Thoracic aorta (tissue), 2 donors: Measurements from ENCODE around the gene CHD2. TPM values are rescaled to one million over a fixed set of nuclear protein-coding genes. Genes with fewer than 3 reads are reported as not detected.

Experiments used
- ATAC-seq: fragments of 150-250 bp; one replicate; pipeline ENCODE4 v1.8.0; 2017; ENCODE audit warnings: low read depth; ENCODE audit not compliant: insufficient number of reproducible peaks, low FRiP score
- DNase-seq: peaks from one replicate; pipeline ENCODE4 v3.0.0-alpha.2; 2020; ENCODE audit warnings: low spot score
- H3K27ac ChIP-seq, 2 donors: fragments of 200-600 bp; sonication (generic); 1 replicate in 1 of 2; 2 replicates in 1 of 2; pipeline ENCODE4 v1.5.1; 2016; ENCODE audit warnings: mild to moderate bottlenecking in 2 of 2, moderate library complexity in 2 of 2
- H3K27me3 ChIP-seq: fragments of 200-600 bp; sonication (generic); replicated peaks from 2 replicates; pipeline ENCODE4 v1.6.0; 2016; ENCODE audit warnings: mild to moderate bottlenecking; ENCODE audit not compliant: insufficient read depth
- H3K36me3 ChIP-seq: fragments of 200-600 bp; sonication (generic); one replicate; pipeline ENCODE4 v1.5.1; 2016
- H3K4me1 ChIP-seq, 2 donors: fragments of 200-600 bp; sonication (generic); 1 replicate in 1 of 2; 2 replicates in 1 of 2; pipeline versions ENCODE4 v1.5.1 to v1.6.0; 2016; ENCODE audit warnings: low read depth in 2 of 2, mild to moderate bottlenecking in 1 of 2; ENCODE audit not compliant: control insufficient read depth in 1 of 2
- H3K4me3 ChIP-seq: fragments of 200-600 bp; sonication (generic); 2 replicates; pipeline ENCODE4 v1.5.1; 2016; ENCODE audit warnings: mild to moderate bottlenecking
- H3K9me3 ChIP-seq: fragments of 200-600 bp; sonication (generic); 2 replicates; pipeline ENCODE4 v1.5.1; 2016
- total RNA-seq, 2 donors: library from RNA; depleted of rRNA; stranded (reverse); fragments of >200 nt; gene quantifications; one replicate each; pipeline versions ENCODE4 v1.1.0 to v1.2.3, GENCODE V29; 2016
- TF ChIP-seq, protein P1 (sequence below): fragments of 200-600 bp; sonication (generic); IDR thresholded peaks from one replicate; pipeline ENCODE4 v1.5.1; 2019; ENCODE audit warnings: antibody characterized with exemption

CHD2 gene
- total RNA-seq, 2 donors from 2014 or later: 143 to 148 TPM

DNA sequence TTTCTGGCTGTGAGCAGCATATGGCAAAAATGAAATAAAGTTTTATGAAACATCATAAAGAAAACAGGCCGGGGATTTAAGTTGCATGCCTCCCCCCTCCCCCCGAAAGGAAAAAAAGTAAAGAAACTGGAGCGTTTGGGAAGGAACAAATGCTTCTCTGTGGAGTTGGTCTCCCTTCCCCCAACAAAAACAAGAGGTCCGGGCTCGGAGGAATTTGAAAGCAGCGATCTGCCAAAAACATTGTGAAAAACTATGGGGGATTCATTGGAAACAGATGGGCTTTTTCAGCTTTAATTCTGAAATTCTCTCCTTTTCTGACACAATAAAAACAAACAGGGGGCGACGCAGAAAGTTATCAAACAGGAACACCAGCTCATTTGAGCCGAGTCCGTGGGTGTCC lies 171.9 kb downstream of the CHD2 start:
- Histone ChIP-seq H3K27ac (peak overlapping the region; percentile 84 to 88), H3K36me3 (no peaks in the 10 kb centered on the region), H3K4me1 (peaks cover 12 to 51% of the 10 kb centered on the region in 2 donors), H3K4me3 (peak overlapping the region; percentile 96), H3K9me3 (no peaks in the 10 kb centered on the region), H3K27me3 (no peaks in the 10 kb centered on the region)
- ATAC-seq (no peak), DNase-seq (no peak)
- TF ChIP-seq, protein P1, sequence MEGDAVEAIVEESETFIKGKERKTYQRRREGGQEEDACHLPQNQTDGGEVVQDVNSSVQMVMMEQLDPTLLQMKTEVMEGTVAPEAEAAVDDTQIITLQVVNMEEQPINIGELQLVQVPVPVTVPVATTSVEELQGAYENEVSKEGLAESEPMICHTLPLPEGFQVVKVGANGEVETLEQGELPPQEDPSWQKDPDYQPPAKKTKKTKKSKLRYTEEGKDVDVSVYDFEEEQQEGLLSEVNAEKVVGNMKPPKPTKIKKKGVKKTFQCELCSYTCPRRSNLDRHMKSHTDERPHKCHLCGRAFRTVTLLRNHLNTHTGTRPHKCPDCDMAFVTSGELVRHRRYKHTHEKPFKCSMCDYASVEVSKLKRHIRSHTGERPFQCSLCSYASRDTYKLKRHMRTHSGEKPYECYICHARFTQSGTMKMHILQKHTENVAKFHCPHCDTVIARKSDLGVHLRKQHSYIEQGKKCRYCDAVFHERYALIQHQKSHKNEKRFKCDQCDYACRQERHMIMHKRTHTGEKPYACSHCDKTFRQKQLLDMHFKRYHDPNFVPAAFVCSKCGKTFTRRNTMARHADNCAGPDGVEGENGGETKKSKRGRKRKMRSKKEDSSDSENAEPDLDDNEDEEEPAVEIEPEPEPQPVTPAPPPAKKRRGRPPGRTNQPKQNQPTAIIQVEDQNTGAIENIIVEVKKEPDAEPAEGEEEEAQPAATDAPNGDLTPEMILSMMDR: no peak

DNA sequence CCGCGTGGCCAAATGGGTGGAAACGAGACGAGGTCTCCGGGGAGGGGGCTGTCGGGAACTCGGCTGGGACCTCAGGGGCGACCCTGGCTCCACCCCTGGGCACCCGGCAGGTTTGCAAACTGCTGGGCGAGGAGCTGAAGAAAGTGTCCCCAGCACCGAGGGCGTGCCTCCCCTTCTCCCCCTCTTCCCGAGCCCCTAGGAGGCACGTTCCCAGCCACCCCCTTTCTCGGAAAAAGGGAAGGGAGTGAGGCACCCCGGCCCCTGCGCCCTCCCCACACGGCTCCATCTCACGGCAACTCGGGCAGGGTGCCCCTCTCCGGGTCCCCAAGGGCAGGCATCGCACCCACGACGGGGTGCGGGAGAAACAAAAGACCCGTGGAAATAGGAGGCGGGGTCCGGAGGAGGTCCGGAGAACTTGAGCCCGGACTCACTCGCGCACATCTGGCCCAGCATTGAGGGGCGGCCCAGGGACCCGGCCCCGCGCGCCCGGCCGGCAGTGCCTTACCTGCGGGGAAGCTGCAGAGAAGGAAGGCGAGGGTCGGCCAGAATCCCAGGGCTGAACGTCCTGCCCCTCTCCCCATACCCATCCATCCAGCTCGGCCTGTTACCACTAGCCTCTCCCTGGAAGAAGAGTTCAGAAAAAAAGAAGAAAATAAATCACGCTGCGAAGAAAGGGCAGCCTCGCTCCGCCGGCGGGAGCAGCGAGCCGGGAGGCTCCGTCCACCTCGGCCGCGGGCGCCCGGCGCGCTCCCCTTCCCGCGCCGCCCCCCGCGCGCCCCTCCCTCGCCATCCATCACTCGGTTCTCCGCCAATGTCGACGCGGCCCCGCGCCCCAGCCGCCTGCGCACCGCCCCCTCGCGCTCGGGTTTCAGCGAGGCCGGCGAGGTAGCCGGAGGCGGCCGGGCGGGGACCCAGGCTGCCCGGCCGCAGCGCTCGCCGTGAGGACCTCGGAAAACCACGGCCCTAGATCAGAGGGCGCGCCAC lies 172.6 kb downstream of the CHD2 start:
- Histone ChIP-seq H3K4me1 (peaks cover 7 to 45% of the 10 kb centered on the region in 2 donors), H3K4me3 (peak overlapping the region; percentile 96), H3K27me3 (no peaks in the 10 kb centered on the region), H3K27ac (peak overlapping the region; percentile 84 to 88), H3K36me3 (no peaks in the 10 kb centered on the region), H3K9me3 (no peaks in the 10 kb centered on the region)
- TF ChIP-seq, protein P1: no peak
- DNase-seq: no peak
- ATAC-seq: peak; percentile 59

DNA sequence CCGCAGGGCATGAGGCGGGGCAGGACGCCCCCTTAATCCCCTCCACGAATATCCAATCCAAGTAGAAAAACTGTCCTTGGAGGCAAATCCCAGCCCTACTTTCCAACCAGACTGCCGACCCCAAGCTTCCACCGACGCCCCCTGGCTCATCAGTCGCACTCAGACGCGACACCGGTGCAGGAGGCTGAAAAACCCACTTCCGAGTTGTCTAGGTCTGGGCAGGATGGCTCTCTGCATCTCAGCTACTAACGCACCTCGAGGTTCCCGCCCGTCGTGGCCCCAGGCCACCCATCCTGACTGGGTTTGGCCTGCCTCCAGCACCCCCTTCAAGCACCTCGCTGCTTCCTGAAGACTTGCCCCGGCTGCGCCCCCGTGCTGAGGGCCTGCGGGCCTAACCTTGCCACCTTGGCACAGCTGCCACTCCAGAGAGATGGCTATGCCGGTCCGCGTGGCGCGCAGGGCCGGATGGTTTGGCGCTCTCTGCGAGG lies 173.4 kb downstream of the CHD2 start:
- DNase-seq (no peak), ATAC-seq (no peak)
- Histone ChIP-seq H3K36me3 (no peaks in the 10 kb centered on the region), H3K9me3 (no peaks in the 10 kb centered on the region), H3K27ac (peak overlapping the region; percentile 11 to 88), H3K27me3 (no peaks in the 10 kb centered on the region), H3K4me3 (peak overlapping the region; percentile 96), H3K4me1 (peaks cover 3 to 36% of the 10 kb centered on the region in 2 donors)
- TF ChIP-seq, protein P1: no peak

DNA sequence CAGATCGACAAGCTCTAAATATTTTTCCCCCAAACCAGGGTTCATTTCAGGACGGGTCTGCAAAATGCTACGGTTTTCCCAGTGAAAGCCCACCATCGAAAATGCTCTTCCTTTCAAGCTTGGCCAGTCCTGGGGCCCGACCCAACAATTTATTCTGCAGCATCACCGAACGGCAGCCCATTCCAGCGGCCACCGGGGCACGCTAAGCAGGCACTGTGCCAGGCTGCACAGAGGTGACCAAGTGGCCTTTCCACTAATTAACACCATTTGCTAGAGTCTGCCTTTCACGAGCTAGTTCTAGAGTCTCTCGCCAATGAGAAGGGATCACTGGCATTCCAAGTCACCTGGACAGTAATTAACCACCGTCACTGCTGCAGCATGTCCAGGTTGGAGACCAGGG lies 174.5 kb downstream of the CHD2 start:
- ATAC-seq: no peak
- DNase-seq: no peak
- Histone ChIP-seq H3K27me3 (no peaks in the 10 kb centered on the region), H3K36me3 (no peaks in the 10 kb centered on the region), H3K9me3 (no peaks in the 10 kb centered on the region), H3K4me3 (no peak overlapping the region), H3K27ac (no peak overlapping the region), H3K4me1 (peaks cover 3 to 26% of the 10 kb centered on the region in 2 donors)
- TF ChIP-seq, protein P1: no peak

DNA sequence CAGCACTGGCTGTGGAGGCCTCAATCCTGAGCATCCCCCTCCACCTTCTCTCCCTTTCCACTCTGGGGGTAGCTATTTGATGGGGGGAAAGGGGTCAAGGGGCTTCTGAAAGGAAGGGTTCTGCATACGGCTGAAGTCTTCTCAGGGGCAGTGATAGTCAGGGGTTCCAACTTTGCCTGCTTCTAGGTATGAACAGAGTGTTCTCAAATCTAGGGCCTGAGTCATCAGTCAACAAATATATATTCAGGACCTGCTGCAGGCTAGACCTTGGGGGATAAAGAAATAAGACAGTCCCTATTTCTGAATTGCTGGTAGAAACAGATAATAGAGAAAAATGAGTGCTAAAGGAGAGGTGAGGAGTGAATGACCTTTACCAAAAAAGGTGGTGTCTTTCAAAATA lies 176.1 kb downstream of the CHD2 start:
- TF ChIP-seq, protein P1: no peak
- ATAC-seq (no peak), DNase-seq (no peak)
- no peaks in the 10 kb centered on the region for H3K9me3 ChIP-seq
- no peak overlapping the region for H3K27ac ChIP-seq
- no peak overlapping the region for H3K4me3 ChIP-seq
- no peaks in the 10 kb centered on the region for H3K27me3 ChIP-seq
- peaks cover 3 to 9% of the 10 kb centered on the region in 2 donors for H3K4me1 ChIP-seq
- H3K36me3 ChIP-seq: no peaks in the 10 kb centered on the region
